Loucy (cell line): ENCODE measurements around the gene SERPINE1.

Experiments used
- EZH2phosphoT487 ChIP-seq: fragments of 200-600 bp; IDR thresholded peaks from 2 replicates; pipeline ENCODE4 v1.6.1; 2018; ENCODE audit warnings: antibody characterized with exemption, mild to moderate bottlenecking, moderate library complexity, borderline replicate concordance
- TF ChIP-seq, protein P1 (sequence below): fragments of 200-600 bp; sonication (generic); conservative IDR thresholded peaks from 2 replicates; pipeline ENCODE4 v1.5.1; 2014; ENCODE audit warnings: mild to moderate bottlenecking, antibody characterized with exemption, low read length

DNA sequence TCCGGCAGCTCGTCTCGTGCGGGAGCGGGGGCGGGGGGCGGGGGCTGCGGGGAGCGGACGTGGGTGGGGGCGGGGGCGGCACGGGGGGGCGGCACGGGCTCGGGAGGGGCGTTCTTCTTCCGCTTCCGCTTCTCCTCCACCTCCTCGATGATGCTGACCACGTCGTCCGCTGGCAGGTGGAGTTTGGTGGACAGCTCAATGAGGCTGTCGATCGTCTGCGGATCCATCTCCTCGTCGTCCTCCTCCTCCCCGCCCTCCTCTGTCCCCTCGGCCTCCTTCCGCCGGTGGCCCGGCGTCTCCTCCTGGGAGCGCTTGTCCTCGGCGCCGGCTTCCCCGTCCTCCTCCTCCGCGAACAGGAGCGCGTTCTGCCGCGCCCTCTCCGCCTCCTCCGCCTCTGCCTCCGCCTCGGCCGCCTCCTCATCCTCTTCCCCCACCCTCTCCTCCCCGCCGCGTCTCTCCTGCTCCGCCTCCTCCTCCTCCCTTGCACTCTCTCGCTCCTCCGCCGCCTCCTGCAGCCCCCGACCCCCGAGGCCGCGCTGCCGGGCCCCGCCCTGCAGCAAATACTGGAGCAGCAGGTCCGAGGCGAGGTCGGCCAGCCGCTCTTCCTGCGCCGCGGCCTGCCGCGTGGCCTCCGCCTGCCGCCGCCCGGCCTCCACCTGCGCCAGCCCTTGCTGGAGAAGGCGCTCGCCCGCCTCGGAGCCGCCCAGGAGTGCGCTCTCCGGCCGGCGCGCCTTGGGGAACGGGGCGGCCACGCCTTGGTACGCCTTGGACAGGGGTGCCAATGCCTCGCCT, 36.6 kb downstream of the SERPINE1 start:
- TF ChIP-seq, protein P1, sequence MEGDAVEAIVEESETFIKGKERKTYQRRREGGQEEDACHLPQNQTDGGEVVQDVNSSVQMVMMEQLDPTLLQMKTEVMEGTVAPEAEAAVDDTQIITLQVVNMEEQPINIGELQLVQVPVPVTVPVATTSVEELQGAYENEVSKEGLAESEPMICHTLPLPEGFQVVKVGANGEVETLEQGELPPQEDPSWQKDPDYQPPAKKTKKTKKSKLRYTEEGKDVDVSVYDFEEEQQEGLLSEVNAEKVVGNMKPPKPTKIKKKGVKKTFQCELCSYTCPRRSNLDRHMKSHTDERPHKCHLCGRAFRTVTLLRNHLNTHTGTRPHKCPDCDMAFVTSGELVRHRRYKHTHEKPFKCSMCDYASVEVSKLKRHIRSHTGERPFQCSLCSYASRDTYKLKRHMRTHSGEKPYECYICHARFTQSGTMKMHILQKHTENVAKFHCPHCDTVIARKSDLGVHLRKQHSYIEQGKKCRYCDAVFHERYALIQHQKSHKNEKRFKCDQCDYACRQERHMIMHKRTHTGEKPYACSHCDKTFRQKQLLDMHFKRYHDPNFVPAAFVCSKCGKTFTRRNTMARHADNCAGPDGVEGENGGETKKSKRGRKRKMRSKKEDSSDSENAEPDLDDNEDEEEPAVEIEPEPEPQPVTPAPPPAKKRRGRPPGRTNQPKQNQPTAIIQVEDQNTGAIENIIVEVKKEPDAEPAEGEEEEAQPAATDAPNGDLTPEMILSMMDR: no peak
- TF ChIP-seq EZH2phosphoT487: no peak
